ENCODE results near the gene NFIA. TPM values are rescaled to one million over a fixed set of nuclear protein-coding genes. Genes with fewer than 3 reads are reported as not detected.

Gene NFIA
- total and polyA plus RNA-seq, 9 of the 15 experiments (the other 6 are each of a cell fraction or from before 2014, with no cell fraction given), result 5.3 to 24.9 (median 9.8) TPM

DNA sequence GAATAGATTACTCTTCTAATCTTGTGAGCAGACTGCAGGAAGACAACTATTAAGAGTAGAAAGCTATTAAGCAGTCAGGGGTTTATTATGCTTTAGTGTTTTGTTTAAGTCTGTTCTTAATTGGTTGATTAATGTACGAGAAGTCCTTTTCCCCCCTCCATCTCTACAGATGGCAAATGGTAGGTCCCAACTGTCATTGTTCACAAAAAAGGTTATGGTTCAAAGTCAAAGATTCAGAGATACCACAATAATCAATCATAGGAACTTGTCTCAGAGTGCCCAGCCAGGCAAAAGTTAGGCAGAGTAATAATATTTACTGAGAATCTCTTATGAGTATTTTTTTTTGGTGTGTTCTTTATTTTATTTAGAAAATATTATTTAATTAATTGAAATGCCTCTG is 26.8 kb downstream of the NFIA start (continued):
- TF ChIP-seq FOXM1 (IDR thresholded peaks at IDR 0.05; ENCODE audit: low read depth), result peak; percentile 51; the same call in 1 of the 2 replicates
- TF ChIP-seq FOXM1 (CRISPR knock-in tag; IDR thresholded peaks at IDR 0.05; ENCODE audit: low read depth), result no peak

- Histone ChIP-seq H3K9me3 (replicated peaks; ENCODE audit: control insufficient read depth, insufficient read depth, low read depth, low read length) (peaks cover 9% of the 10 kb centered on the region), H3K27ac (ENCODE audit: extremely low read depth, low read depth, low read length) (peak overlapping the region; percentile 37; the same call in 1 of the 3 replicates), H3K9ac (ENCODE audit: insufficient read depth in 1 of 2, low read depth in 2 of 2, low read length in 2 of 2) (no peak overlapping the region), H3K27me3 (ENCODE audit: control insufficient read depth in 2 of 2, insufficient read depth in 2 of 2, low read length in 2 of 2) (no peaks in the 10 kb centered on the region), H2AFZ (ENCODE audit: low read depth, low read length) (no peak overlapping the region), H3K4me1 (replicated peaks in 1 of 2; ENCODE audit: control insufficient read depth in 2 of 2, insufficient read depth in 2 of 2, low read length in 2 of 2) (peaks cover 2 to 9% of the 10 kb centered on the region in 2 experiments; a peak in 4 of 5 replicates), H3K9me1 (ENCODE audit: control insufficient read depth, insufficient read depth, low read length) (no peaks in the 10 kb centered on the region), H3K36me3 (ENCODE audit: control insufficient read depth, insufficient read depth, low read length) (peaks cover 17% of the 10 kb centered on the region; the same call in 2 of the 3 replicates), H4K20me1 (replicated peaks; ENCODE audit: control insufficient read depth, insufficient read depth, low read length) (no peaks in the 10 kb centered on the region), H3K79me2 (ENCODE audit: control insufficient read depth, insufficient read depth, low read length) (peaks cover 97% of the 10 kb centered on the region), H3K4me2 (ENCODE audit: insufficient read depth, low read length) (no peak overlapping the region), H3K4me3 (no peak overlapping the region)
- FAIRE-seq (no peak), DNase-seq (ENCODE audit: extremely low read depth in 1 of 4, low spot score in 3 of 4) (no peak), ATAC-seq (peak; percentile 53)
- POLR2A ChIA-PET, result interaction anchor here (1.0 to 2.6 kb wide), 2 partner anchors 11 to 18 kb away, joined by 4 to 16 read pairs; no protein-coding TSS in a partner anchor
- CTCF ChIA-PET (ENCODE audit: low intra/inter-chr PET ratio), result no interaction called here
- intact Hi-C loops (cut with micrococcal nuclease) (no loop called here), in situ Hi-C loops (cut with MboI) (no loop called here)
- no TSS peak for BruUV-seq (replicated peaks)
- no peak for TF ChIP-seq CXXC5 (CRISPR knock-in tag; IDR thresholded peaks at IDR 0.05)
- 0 out of 2 replicates have a peak, but pooled peaks have one; percentile 21 for TF ChIP-seq ZNF316 (IDR thresholded peaks at IDR 0.05)
Measured at GRCh38 chr1:61109910-61110309, 27.5 kb downstream of the NFIA start.

DNA sequence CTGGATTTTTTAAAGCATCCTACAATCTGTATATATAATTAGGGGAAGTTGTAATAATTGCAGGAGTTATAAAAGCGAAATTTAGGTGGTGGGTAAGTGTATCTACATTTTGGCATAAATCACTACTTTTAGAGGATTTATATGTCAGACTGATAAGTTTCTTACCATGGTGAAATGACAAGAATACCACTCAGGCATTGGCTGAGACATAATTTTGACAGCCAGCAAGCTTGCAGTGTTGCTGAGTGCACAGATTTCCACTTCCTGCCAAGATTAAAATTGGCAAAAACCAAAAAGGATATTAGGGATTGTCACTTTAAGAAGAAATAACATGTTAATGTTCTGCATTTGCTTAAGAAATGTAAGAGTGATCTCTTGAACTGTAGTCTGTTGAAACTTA is 28.2 kb downstream of the NFIA start:
- H3K9me3 ChIP-seq (replicated peaks; ENCODE audit: control insufficient read depth, insufficient read depth, low read depth, low read length), result peaks cover 9% of the 10 kb centered on the region
- H3K4me1 ChIP-seq (replicated peaks in 1 of 2; ENCODE audit: control insufficient read depth in 2 of 2, insufficient read depth in 2 of 2, low read length in 2 of 2), result peaks cover 7 to 13% of the 10 kb centered on the region in 2 experiments
- H3K27ac ChIP-seq (ENCODE audit: extremely low read depth, low read depth, low read length), result no peak overlapping the region
- TF ChIP-seq C11orf30 (IDR thresholded peaks at IDR 0.05; ENCODE audit: low read depth) (0 out of 2 replicates have a peak, but pooled peaks have one; percentile 13), SREBF1 (IDR thresholded peaks at IDR 0.05; ENCODE audit: borderline replicate concordance, low read depth, low read length) (no peak), CCAR2 (IDR thresholded peaks at IDR 0.05; ENCODE audit: low read depth, low read length) (no peak), ZNF316 (IDR thresholded peaks at IDR 0.05) (peak; percentile 30; the same call in 1 of the 2 replicates)
- CTCF ChIA-PET (ENCODE audit: low intra/inter-chr PET ratio), result no interaction called here
- in situ Hi-C loops (cut with MboI) (no loop called here), intact Hi-C loops (cut with micrococcal nuclease) (no loop called here)
- H3K4me3 ChIP-seq, result no peak overlapping the region
- no peak overlapping the region for H3K4me2 ChIP-seq (ENCODE audit: insufficient read depth, low read length)
- POLR2A ChIA-PET, result interaction anchor here (0.7 to 2.6 kb wide), 3 partner anchors 10 to 167 kb away, joined by 3 to 16 read pairs (median 4); no protein-coding TSS in a partner anchor
- no peaks in the 10 kb centered on the region for H4K20me1 ChIP-seq (replicated peaks; ENCODE audit: control insufficient read depth, insufficient read depth, low read length)
- no peak overlapping the region for H2AFZ ChIP-seq (ENCODE audit: low read depth, low read length)
- no TSS peak for BruUV-seq (replicated peaks)
- WGBS (ENCODE audit: insufficient coverage, low coverage, missing lambda C conversion rate), result 32% methylated on average over 1 of the region's 1 CpG
- peaks cover 97% of the 10 kb centered on the region for H3K79me2 ChIP-seq (ENCODE audit: control insufficient read depth, insufficient read depth, low read length)
- DNase-seq (ENCODE audit: extremely low read depth in 1 of 4, low spot score in 3 of 4), result no peak
- no peak for FAIRE-seq
- no peaks in the 10 kb centered on the region for H3K9me1 ChIP-seq (ENCODE audit: control insufficient read depth, insufficient read depth, low read length)
- no peaks in the 10 kb centered on the region for H3K27me3 ChIP-seq (ENCODE audit: control insufficient read depth in 2 of 2, insufficient read depth in 2 of 2, low read length in 2 of 2)
- peaks cover 17% of the 10 kb centered on the region; the same call in 2 of the 3 replicates for H3K36me3 ChIP-seq (ENCODE audit: control insufficient read depth, insufficient read depth, low read length)
- no peak for ATAC-seq
- H3K9ac ChIP-seq (ENCODE audit: insufficient read depth in 1 of 2, low read depth in 2 of 2, low read length in 2 of 2), result no peak overlapping the region
